GM21576 (cell line): ENCODE measurements around the gene PPIE.

ENCODE experiments used
- ATAC-seq: cut with Tn5 transposase; IDR thresholded peaks from one replicate; pipeline ENCODE4 v1.9.1; 2021; ENCODE audit warnings: mild to moderate bottlenecking, moderate library complexity; ENCODE audit not compliant: unreplicated experiment

The PPIE gene

GRCh38 chr1:39800471-39800835 is 61.8 kb downstream of the PPIE start:
- ATAC-seq = no peak

- ATAC-seq = no peak
Observed at GRCh38 chr1:39802496-39803260, 64.0 kb downstream of the PPIE start.

GRCh38 chr1:39805385-39805784 is 66.7 kb downstream of the PPIE start:
- ATAC-seq = no peak

GRCh38 chr1:39808784-39809517 is 70.3 kb downstream of the PPIE start:
- no peak for ATAC-seq

- ATAC-seq = no peak
Observed at GRCh38 chr1:39812913-39813312, 74.2 kb downstream of the PPIE start.
